ENCODE measurements around the gene OR1A2. TPM values are rescaled to one million over a fixed set of nuclear protein-coding genes. Genes with fewer than 3 reads are reported as not detected.

OR1A2 gene
- total and polyA plus RNA-seq, 9 of the 15 experiments (the other 6 are each of a cell fraction or from before 2014, with no cell fraction given) = not detected

GRCh38 chr17:3197219-3197618, at the start of gene OR1A2 (continued):
- TF ChIP-seq CHD7 (IDR thresholded peaks at IDR 0.05; ENCODE audit: low read depth, low read length) (no peak), SIN3B (IDR thresholded peaks at IDR 0.05; ENCODE audit: low read depth) (no peak), HDAC3 (IDR thresholded peaks at IDR 0.05; ENCODE audit: borderline replicate concordance, partially characterized antibody) (no peak), SREBF1 (IDR thresholded peaks at IDR 0.05; ENCODE audit: borderline replicate concordance, low read depth, low read length) (no peak), MCM2 (IDR thresholded peaks at IDR 0.05; ENCODE audit: low read depth) (no peak), HMG20A (CRISPR knock-in tag; conservative IDR thresholded peaks at IDR 0.05) (no peak), HNRNPK (IDR thresholded peaks at IDR 0.05; ENCODE audit: low read depth, low read length, poor library complexity, severe bottlenecking) (no peak)
- TF ChIP-seq, protein P1, sequence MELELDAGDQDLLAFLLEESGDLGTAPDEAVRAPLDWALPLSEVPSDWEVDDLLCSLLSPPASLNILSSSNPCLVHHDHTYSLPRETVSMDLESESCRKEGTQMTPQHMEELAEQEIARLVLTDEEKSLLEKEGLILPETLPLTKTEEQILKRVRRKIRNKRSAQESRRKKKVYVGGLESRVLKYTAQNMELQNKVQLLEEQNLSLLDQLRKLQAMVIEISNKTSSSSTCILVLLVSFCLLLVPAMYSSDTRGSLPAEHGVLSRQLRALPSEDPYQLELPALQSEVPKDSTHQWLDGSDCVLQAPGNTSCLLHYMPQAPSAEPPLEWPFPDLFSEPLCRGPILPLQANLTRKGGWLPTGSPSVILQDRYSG (tag; conservative IDR thresholded peaks at IDR 0.05; ENCODE audit: low read depth) = no peak
- TF ChIP-seq, protein P2, sequence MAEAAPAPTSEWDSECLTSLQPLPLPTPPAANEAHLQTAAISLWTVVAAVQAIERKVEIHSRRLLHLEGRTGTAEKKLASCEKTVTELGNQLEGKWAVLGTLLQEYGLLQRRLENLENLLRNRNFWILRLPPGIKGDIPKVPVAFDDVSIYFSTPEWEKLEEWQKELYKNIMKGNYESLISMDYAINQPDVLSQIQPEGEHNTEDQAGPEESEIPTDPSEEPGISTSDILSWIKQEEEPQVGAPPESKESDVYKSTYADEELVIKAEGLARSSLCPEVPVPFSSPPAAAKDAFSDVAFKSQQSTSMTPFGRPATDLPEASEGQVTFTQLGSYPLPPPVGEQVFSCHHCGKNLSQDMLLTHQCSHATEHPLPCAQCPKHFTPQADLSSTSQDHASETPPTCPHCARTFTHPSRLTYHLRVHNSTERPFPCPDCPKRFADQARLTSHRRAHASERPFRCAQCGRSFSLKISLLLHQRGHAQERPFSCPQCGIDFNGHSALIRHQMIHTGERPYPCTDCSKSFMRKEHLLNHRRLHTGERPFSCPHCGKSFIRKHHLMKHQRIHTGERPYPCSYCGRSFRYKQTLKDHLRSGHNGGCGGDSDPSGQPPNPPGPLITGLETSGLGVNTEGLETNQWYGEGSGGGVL (CRISPR knock-in tag; IDR thresholded peaks at IDR 0.05) = no peak
